ENCODE measurements around the gene CFAP77. TPM values are rescaled to one million over a fixed set of nuclear protein-coding genes. Genes with fewer than 3 reads are reported as not detected.

The CFAP77 gene
- total RNA-seq, 1 donor from 2014 or later: 0.36 TPM

GRCh38 chr9:132555528-132555927, 145.5 kb downstream of the CFAP77 start:
- H3K27me3 ChIP-seq (ENCODE audit: insufficient read depth, low read length): peaks cover 38% of the 10 kb centered on the region
- no peaks in the 10 kb centered on the region for H4K20me1 ChIP-seq (ENCODE audit: insufficient read depth, low read length)
- FAIRE-seq: no peak

GRCh38 chr9:132556235-132556634, 146.2 kb downstream of the CFAP77 start:
- DNase-seq (ENCODE audit: low read depth): no peak
- Mint-ChIP-seq H3K27ac (ENCODE audit: unreplicated experiment) (no peak overlapping the region), H3K4me1 (ENCODE audit: low read depth, unreplicated experiment) (no peaks in the 10 kb centered on the region), H3K4me3 (ENCODE audit: unreplicated experiment) (no peak overlapping the region), H3K9me3 (ENCODE audit: unreplicated experiment) (peaks cover 6% of the 10 kb centered on the region), H3K27me3 (ENCODE audit: low read depth, unreplicated experiment) (peaks cover 45% of the 10 kb centered on the region), H3K36me3 (ENCODE audit: low read depth, unreplicated experiment) (no peaks in the 10 kb centered on the region)
- Histone ChIP-seq H3K27me3 (ENCODE audit: insufficient read depth, low read length) (peaks cover 41% of the 10 kb centered on the region), H3K4me1 (ENCODE audit: insufficient read depth, low read length) (peaks cover 2% of the 10 kb centered on the region), H3K9ac (ENCODE audit: low read length) (no peak overlapping the region), H4K20me1 (ENCODE audit: insufficient read depth, low read length) (no peaks in the 10 kb centered on the region), H3K27ac (ENCODE audit: low read depth, low read length) (no peak overlapping the region), H2AFZ (ENCODE audit: low read depth, low read length) (no peak overlapping the region), H3K4me2 (ENCODE audit: low read length) (no peak overlapping the region), H3K9me3 (ENCODE audit: insufficient read depth, low read depth, low read length) (no peaks in the 10 kb centered on the region), H3K4me3 (ENCODE audit: insufficient read depth, low read depth, low read length) (no peak overlapping the region), H3K36me3 (ENCODE audit: insufficient read depth, low read length) (no peaks in the 10 kb centered on the region), H3K79me2 (ENCODE audit: insufficient read depth, low read length) (no peaks in the 10 kb centered on the region)
- FAIRE-seq: no peak
- no peak for TF ChIP-seq CTCF (IDR thresholded peaks at IDR 0.05; ENCODE audit: insufficient read depth, low read depth, low read length)
- TF ChIP-seq EZH2 (IDR thresholded peaks at IDR 0.05; ENCODE audit: insufficient read depth, low read length): peak; percentile 9

More at GRCh38 chr9:132555528-132555927, 145.5 kb downstream of the CFAP77 start:
- Histone ChIP-seq H2AFZ (ENCODE audit: low read depth, low read length) (no peak overlapping the region), H3K9me3 (ENCODE audit: insufficient read depth, low read depth, low read length) (no peaks in the 10 kb centered on the region), H3K27ac (ENCODE audit: low read depth, low read length) (no peak overlapping the region), H3K9ac (ENCODE audit: low read length) (no peak overlapping the region), H3K4me2 (ENCODE audit: low read length) (no peak overlapping the region), H3K4me3 (ENCODE audit: insufficient read depth, low read depth, low read length) (no peak overlapping the region), H3K79me2 (ENCODE audit: insufficient read depth, low read length) (no peaks in the 10 kb centered on the region), H3K4me1 (ENCODE audit: insufficient read depth, low read length) (no peaks in the 10 kb centered on the region), H3K36me3 (ENCODE audit: insufficient read depth, low read length) (no peaks in the 10 kb centered on the region)
- no peak overlapping the region for H3K4me3 Mint-ChIP-seq (ENCODE audit: unreplicated experiment)
- no peak overlapping the region for H3K27ac Mint-ChIP-seq (ENCODE audit: unreplicated experiment)
- TF ChIP-seq EZH2 (IDR thresholded peaks at IDR 0.05; ENCODE audit: insufficient read depth, low read length) (no peak), CTCF (IDR thresholded peaks at IDR 0.05; ENCODE audit: insufficient read depth, low read depth, low read length) (no peak)
- peaks cover 6% of the 10 kb centered on the region for H3K9me3 Mint-ChIP-seq (ENCODE audit: unreplicated experiment)
- no peaks in the 10 kb centered on the region for H3K4me1 Mint-ChIP-seq (ENCODE audit: low read depth, unreplicated experiment)
- peaks cover 42% of the 10 kb centered on the region for H3K27me3 Mint-ChIP-seq (ENCODE audit: low read depth, unreplicated experiment)
- H3K36me3 Mint-ChIP-seq (ENCODE audit: low read depth, unreplicated experiment): no peaks in the 10 kb centered on the region
- DNase-seq (ENCODE audit: low read depth): no peak

- no peak for FAIRE-seq
- no peak overlapping the region for H3K9ac ChIP-seq (ENCODE audit: low read length)
- H2AFZ ChIP-seq (ENCODE audit: low read depth, low read length): no peak overlapping the region
Observed at GRCh38 chr9:132556714-132557113, 146.7 kb downstream of the CFAP77 start.

More at GRCh38 chr9:132556714-132557113, 146.7 kb downstream of the CFAP77 start:
- no peak overlapping the region for H3K4me2 ChIP-seq (ENCODE audit: low read length)
- no peak overlapping the region for H3K4me3 Mint-ChIP-seq (ENCODE audit: unreplicated experiment)
- no peak overlapping the region for H3K27ac ChIP-seq (ENCODE audit: low read depth, low read length)
- TF ChIP-seq CTCF (IDR thresholded peaks at IDR 0.05; ENCODE audit: insufficient read depth, low read depth, low read length) (no peak), EZH2 (IDR thresholded peaks at IDR 0.05; ENCODE audit: insufficient read depth, low read length) (peak; percentile 21)
- peaks cover 43% of the 10 kb centered on the region for H3K27me3 ChIP-seq (ENCODE audit: insufficient read depth, low read length)
- H3K27ac Mint-ChIP-seq (ENCODE audit: unreplicated experiment): no peak overlapping the region
- H3K9me3 ChIP-seq (ENCODE audit: insufficient read depth, low read depth, low read length): no peaks in the 10 kb centered on the region
- H3K36me3 ChIP-seq (ENCODE audit: insufficient read depth, low read length): no peaks in the 10 kb centered on the region
- H3K27me3 Mint-ChIP-seq (ENCODE audit: low read depth, unreplicated experiment): peaks cover 45% of the 10 kb centered on the region
- DNase-seq (ENCODE audit: low read depth): no peak
- H3K79me2 ChIP-seq (ENCODE audit: insufficient read depth, low read length): no peaks in the 10 kb centered on the region
- no peaks in the 10 kb centered on the region for H3K4me1 Mint-ChIP-seq (ENCODE audit: low read depth, unreplicated experiment)
- H3K4me1 ChIP-seq (ENCODE audit: insufficient read depth, low read length): peaks cover 2% of the 10 kb centered on the region
- H4K20me1 ChIP-seq (ENCODE audit: insufficient read depth, low read length): no peaks in the 10 kb centered on the region
- no peak overlapping the region for H3K4me3 ChIP-seq (ENCODE audit: insufficient read depth, low read depth, low read length)
- peaks cover 6% of the 10 kb centered on the region for H3K9me3 Mint-ChIP-seq (ENCODE audit: unreplicated experiment)
- H3K36me3 Mint-ChIP-seq (ENCODE audit: low read depth, unreplicated experiment): no peaks in the 10 kb centered on the region
